Neural cell (in vitro differentiated cells): ENCODE results near the gene CDK5RAP2. TPM values are rescaled to one million over a fixed set of nuclear protein-coding genes. Genes with fewer than 3 reads are reported as not detected.

Source experiments
- H2AFZ ChIP-seq: fragments of 200-600, 300-800 bp; sonication (generic), shearing (Covaris generic); 2 replicates; pipeline ENCODE4 v1.6.0; 2014; ENCODE audit warnings: low read depth, mild to moderate bottlenecking, antibody characterized with exemption, low read length, moderate library complexity
- H3F3A ChIP-seq: fragments of 200-600 bp; shearing (Covaris generic); 2 replicates; pipeline ENCODE4 v1.6.1; 2016; ENCODE audit warnings: mild to moderate bottlenecking, moderate library complexity, mixed read lengths, antibody characterized with exemption, low read length; ENCODE audit not compliant: insufficient read depth, poor library complexity, severe bottlenecking
- H3K27ac ChIP-seq: fragments of 200-600, 300-800 bp; sonication (generic), shearing (Covaris generic); 2 replicates; pipeline ENCODE4 v1.5.1; 2014; ENCODE audit warnings: mild to moderate bottlenecking, low read length, moderate library complexity
- H3K27me3 ChIP-seq: fragments of 300-800, 200-600 bp; sonication (generic), shearing (Covaris generic); 2 replicates; pipeline ENCODE4 v1.6.0; 2014; ENCODE audit warnings: mild to moderate bottlenecking, low read depth, low read length, moderate library complexity; ENCODE audit not compliant: insufficient read depth
- H3K36me3 ChIP-seq: fragments of 300-800, 200-600 bp; sonication (generic), shearing (Covaris generic); 2 replicates; pipeline ENCODE4 v1.5.1; 2014; ENCODE audit warnings: mild to moderate bottlenecking, antibody characterized with exemption, low read length, moderate library complexity; ENCODE audit not compliant: insufficient read depth
- H3K4me2 ChIP-seq: fragments of 300-800, 200-600 bp; sonication (generic), shearing (Covaris generic); 2 replicates; pipeline ENCODE4 v1.6.0; 2014; ENCODE audit warnings: mild to moderate bottlenecking, low read length
- H3K4me3 ChIP-seq: fragments of 300-800, 200-600 bp; sonication (generic), shearing (Covaris generic); 2 replicates; pipeline ENCODE4 v1.5.1; 2014; ENCODE audit warnings: mild to moderate bottlenecking, low read length, moderate library complexity
- H3K79me2 ChIP-seq: fragments of 200-600 bp; shearing (Covaris generic); replicated peaks from 2 replicates; pipeline ENCODE4 v1.6.0; 2014; ENCODE audit warnings: mild to moderate bottlenecking, low read length, moderate library complexity; ENCODE audit not compliant: insufficient read depth
- H3K9ac ChIP-seq: fragments of 300-800, 200-600 bp; sonication (generic), shearing (Covaris generic); 2 replicates; pipeline ENCODE4 v1.6.1; 2016; ENCODE audit warnings: mild to moderate bottlenecking, low read length, mixed read lengths
- H3K9me2 ChIP-seq: fragments of 200-600 bp; shearing (Covaris generic); 2 replicates; pipeline ENCODE4 v1.6.1; 2016; ENCODE audit warnings: mild to moderate bottlenecking, low read length, mixed read lengths; ENCODE audit not compliant: insufficient read depth
- H3K9me3 ChIP-seq: fragments of 200-600, 300-800 bp; sonication (generic), shearing (Covaris generic); 2 replicates; pipeline ENCODE4 v1.6.1; 2016; ENCODE audit warnings: mild to moderate bottlenecking, mixed run types, low read length, moderate library complexity, mixed read lengths
- H4K20me1 ChIP-seq: fragments of 200-600 bp; shearing (Covaris generic); 2 replicates; pipeline ENCODE4 v1.6.1; 2016; ENCODE audit warnings: mild to moderate bottlenecking, mixed run types; ENCODE audit not compliant: insufficient read depth
- CTCF ChIP-seq: fragments of 450-650 bp; IDR thresholded peaks from 2 replicates; pipeline ENCODE4 v1.5.1; 2014; ENCODE audit warnings: antibody characterized with exemption, mild to moderate bottlenecking, moderate library complexity; ENCODE audit not compliant: poor library complexity, severe bottlenecking
- EP300 ChIP-seq: fragments of 450-650 bp; conservative IDR thresholded peaks from 2 replicates; pipeline ENCODE4 v1.6.1; 2014; ENCODE audit warnings: antibody characterized with exemption, mild to moderate bottlenecking, moderate library complexity; ENCODE audit not compliant: poor library complexity, severe bottlenecking
- EZH2 ChIP-seq: fragments of 200-600, 300-800 bp; shearing (Covaris generic), sonication (generic); IDR thresholded peaks from 2 replicates; pipeline ENCODE4 v1.6.1; 2014; ENCODE audit warnings: antibody characterized with exemption, low read length, borderline replicate concordance, mild to moderate bottlenecking; ENCODE audit not compliant: insufficient read depth, poor library complexity, severe bottlenecking
- MXI1 ChIP-seq: fragments of 450-650 bp; conservative IDR thresholded peaks from 2 replicates; pipeline ENCODE4 v1.6.1; 2014; ENCODE audit warnings: antibody characterized with exemption, mild to moderate bottlenecking; ENCODE audit not compliant: poor library complexity, severe bottlenecking
- POLR2AphosphoS5 ChIP-seq: IDR thresholded peaks from 2 replicates; pipeline ENCODE4 v1.6.1; 2012
- RAD21 ChIP-seq: fragments of 450-650 bp; conservative IDR thresholded peaks from 2 replicates; pipeline ENCODE4 v1.6.1; 2014; ENCODE audit warnings: antibody characterized with exemption, mild to moderate bottlenecking, moderate library complexity
- REST ChIP-seq: IDR thresholded peaks from 2 replicates; pipeline ENCODE4 v1.6.1; 2012; ENCODE audit warnings: borderline replicate concordance
- SMC3 ChIP-seq: fragments of 450-650 bp; conservative IDR thresholded peaks from 2 replicates; pipeline ENCODE4 v1.6.1; 2014; ENCODE audit warnings: antibody characterized with exemption, mild to moderate bottlenecking, moderate library complexity; ENCODE audit not compliant: poor library complexity
- TAF1 ChIP-seq: IDR thresholded peaks from 2 replicates; pipeline ENCODE4 v1.6.1; 2012; ENCODE audit warnings: low read depth
- polyA plus RNA-seq: library from polyadenylated mRNA; depleted of rRNA; stranded (reverse); fragments of >200 nt; gene quantifications from 2 replicates; pipeline ENCODE4 v1.2.3, GENCODE V29; 2014

CDK5RAP2 gene
- polyA plus RNA-seq, 1 donor from 2014 or later: 43.3 TPM

GRCh38 chr9:120360046-120360445 is 219.9 kb downstream of the CDK5RAP2 start:
- Histone ChIP-seq H3K9me2 (no peaks in the 10 kb centered on the region), H3K4me3 (no peak overlapping the region), H3K9me3 (no peaks in the 10 kb centered on the region), H3K27me3 (no peaks in the 10 kb centered on the region), H3K9ac (no peak overlapping the region), H3K4me2 (no peak overlapping the region), H3K36me3 (no peaks in the 10 kb centered on the region), H4K20me1 (no peaks in the 10 kb centered on the region), H3F3A (no peaks in the 10 kb centered on the region), H2AFZ (no peak overlapping the region), H3K79me2 (no peaks in the 10 kb centered on the region), H3K27ac (no peak overlapping the region)
- TF ChIP-seq EP300 (no peak), REST (no peak), POLR2AphosphoS5 (no peak), RAD21 (no peak), MXI1 (no peak), TAF1 (no peak), EZH2 (no peak), CTCF (no peak), SMC3 (no peak)

GRCh38 chr9:120358877-120359276 is 221.1 kb downstream of the CDK5RAP2 start:
- no peaks in the 10 kb centered on the region for H3K79me2 ChIP-seq
- H3K4me3 ChIP-seq: no peak overlapping the region
- no peak overlapping the region for H3K4me2 ChIP-seq
- no peaks in the 10 kb centered on the region for H3K9me3 ChIP-seq
- no peaks in the 10 kb centered on the region for H3K9me2 ChIP-seq
- no peak overlapping the region for H3K9ac ChIP-seq
- H4K20me1 ChIP-seq: no peaks in the 10 kb centered on the region
- H3K27ac ChIP-seq: no peak overlapping the region
- TF ChIP-seq REST (no peak), TAF1 (no peak)
- H2AFZ ChIP-seq: no peak overlapping the region
- no peaks in the 10 kb centered on the region for H3K36me3 ChIP-seq
- no peaks in the 10 kb centered on the region for H3F3A ChIP-seq
- H3K27me3 ChIP-seq: no peaks in the 10 kb centered on the region
